ENCODE results near the gene OR7D4.
"Not testable (repeated sequence)": the region's sequence is repeated elsewhere in the genome, so short reads cannot be mapped to it uniquely, and the experiment has no call there.

OR7D4 gene

GRCh38 chr19:9219489-9219888 is at the start of gene OR7D4:
Gene OR7D4 (minus strand): TSS chr19:9219589. CDS start chr19:9214837, 4,752 bp downstream.
- TF ChIP-seq MAX (IDR thresholded peaks at IDR 0.05; ENCODE audit: low read depth, low read length) = no peak
- no peak for TF ChIP-seq MYC (IDR thresholded peaks at IDR 0.05; ENCODE audit: low read depth, low read length)
- TF ChIP-seq CTCF (IDR thresholded peaks at IDR 0.05; ENCODE audit: low read depth, low read length) = no peak
- TF ChIP-seq POLR2A (IDR thresholded peaks at IDR 0.05; ENCODE audit: extremely low read depth, insufficient read length) = no peak
- no peak within 1 kb of the TSS for H3K4me3 ChIP-seq (ENCODE audit: low read depth, low read length)
- no peak for DNase-seq (ENCODE audit: low read depth)

- DNase-seq (ENCODE audit: low read depth) = no peak
- no peak for TF ChIP-seq POLR2A (IDR thresholded peaks at IDR 0.05; ENCODE audit: extremely low read depth, insufficient read length)
- no peak for TF ChIP-seq CTCF (IDR thresholded peaks at IDR 0.05; ENCODE audit: low read depth, low read length)
- TF ChIP-seq MAX (IDR thresholded peaks at IDR 0.05; ENCODE audit: low read depth, low read length) = no peak
- TF ChIP-seq MYC (IDR thresholded peaks at IDR 0.05; ENCODE audit: low read depth, low read length) = no peak
- no peak overlapping the region for H3K4me3 ChIP-seq (ENCODE audit: low read depth, low read length)
These were observed 31.8 kb upstream of the OR7D4 start for GRCh38 chr19:9251236-9251635.

GRCh38 chr19:9250630-9251029 is 31.2 kb upstream of the OR7D4 start, which contains the start of gene OR7E24:
Gene OR7E24 (plus strand): TSS chr19:9250930. CDS start chr19:9251044, 114 bp downstream.
- DNase-seq (ENCODE audit: low read depth) = no peak
- H3K4me3 ChIP-seq (ENCODE audit: low read depth, low read length) = no peak within 1 kb of the TSS
- TF ChIP-seq MAX (IDR thresholded peaks at IDR 0.05; ENCODE audit: low read depth, low read length) (no peak), POLR2A (IDR thresholded peaks at IDR 0.05; ENCODE audit: extremely low read depth, insufficient read length) (no peak), CTCF (IDR thresholded peaks at IDR 0.05; ENCODE audit: low read depth, low read length) (no peak), MYC (IDR thresholded peaks at IDR 0.05; ENCODE audit: low read depth, low read length) (no peak)

GRCh38 chr19:9205501-9206113 is 13.8 kb downstream of the OR7D4 start:
- H3K4me3 ChIP-seq (ENCODE audit: low read depth, low read length) = no peak overlapping the region
- TF ChIP-seq CTCF (IDR thresholded peaks at IDR 0.05; ENCODE audit: low read depth, low read length) (peak; percentile 99), MYC (IDR thresholded peaks at IDR 0.05; ENCODE audit: low read depth, low read length) (peak; percentile 33; the same call in 1 of the 2 replicates), POLR2A (IDR thresholded peaks at IDR 0.05; ENCODE audit: extremely low read depth, insufficient read length) (no peak)
- DNase-seq (ENCODE audit: low read depth) = peak; percentile 83

- peak; percentile 28 for DNase-seq (ENCODE audit: low read depth)
- H3K4me3 ChIP-seq (ENCODE audit: low read depth, low read length) = not testable (repeated sequence)
These were observed 21.3 kb downstream of the OR7D4 start for GRCh38 chr19:9198044-9198443.

GRCh38 chr19:9189535-9189934 is 29.9 kb downstream of the OR7D4 start:
- H3K4me3 ChIP-seq (ENCODE audit: low read depth, low read length) = no peak overlapping the region
- no peak for DNase-seq (ENCODE audit: low read depth)
- TF ChIP-seq MAX (IDR thresholded peaks at IDR 0.05; ENCODE audit: low read depth, low read length) = no peak
- no peak for TF ChIP-seq CTCF (IDR thresholded peaks at IDR 0.05; ENCODE audit: low read depth, low read length)
- TF ChIP-seq MYC (IDR thresholded peaks at IDR 0.05; ENCODE audit: low read depth, low read length) = no peak
- TF ChIP-seq POLR2A (IDR thresholded peaks at IDR 0.05; ENCODE audit: extremely low read depth, insufficient read length) = no peak
